ENCODE data around the gene MAGI1.

DNA sequence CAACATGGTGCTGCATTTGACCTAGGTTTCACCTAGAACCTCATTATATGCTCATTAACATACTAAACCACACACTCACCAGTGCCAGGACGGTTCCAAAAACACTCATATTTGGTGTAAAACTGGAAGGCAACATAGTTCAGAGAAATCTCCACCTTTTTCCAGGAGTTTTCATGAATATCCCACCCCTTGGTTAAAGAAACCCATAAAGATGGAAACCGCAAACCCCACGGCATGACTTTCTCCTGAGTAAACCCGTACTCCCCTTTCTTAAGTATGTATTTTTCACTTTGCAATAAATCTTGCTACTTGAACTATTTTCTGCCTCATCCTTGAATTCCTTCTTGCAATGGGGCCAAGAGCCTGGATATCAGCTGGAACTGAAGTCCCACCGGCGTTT lies 379.3 kb downstream of the MAGI1 start:
- TF ChIP-seq, protein P1, sequence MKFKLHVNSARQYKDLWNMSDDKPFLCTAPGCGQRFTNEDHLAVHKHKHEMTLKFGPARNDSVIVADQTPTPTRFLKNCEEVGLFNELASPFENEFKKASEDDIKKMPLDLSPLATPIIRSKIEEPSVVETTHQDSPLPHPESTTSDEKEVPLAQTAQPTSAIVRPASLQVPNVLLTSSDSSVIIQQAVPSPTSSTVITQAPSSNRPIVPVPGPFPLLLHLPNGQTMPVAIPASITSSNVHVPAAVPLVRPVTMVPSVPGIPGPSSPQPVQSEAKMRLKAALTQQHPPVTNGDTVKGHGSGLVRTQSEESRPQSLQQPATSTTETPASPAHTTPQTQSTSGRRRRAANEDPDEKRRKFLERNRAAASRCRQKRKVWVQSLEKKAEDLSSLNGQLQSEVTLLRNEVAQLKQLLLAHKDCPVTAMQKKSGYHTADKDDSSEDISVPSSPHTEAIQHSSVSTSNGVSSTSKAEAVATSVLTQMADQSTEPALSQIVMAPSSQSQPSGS (CRISPR knock-in tag; IDR thresholded peaks at IDR 0.05; ENCODE audit: borderline replicate concordance, low read depth), result no peak
- TF ChIP-seq, protein P2, sequence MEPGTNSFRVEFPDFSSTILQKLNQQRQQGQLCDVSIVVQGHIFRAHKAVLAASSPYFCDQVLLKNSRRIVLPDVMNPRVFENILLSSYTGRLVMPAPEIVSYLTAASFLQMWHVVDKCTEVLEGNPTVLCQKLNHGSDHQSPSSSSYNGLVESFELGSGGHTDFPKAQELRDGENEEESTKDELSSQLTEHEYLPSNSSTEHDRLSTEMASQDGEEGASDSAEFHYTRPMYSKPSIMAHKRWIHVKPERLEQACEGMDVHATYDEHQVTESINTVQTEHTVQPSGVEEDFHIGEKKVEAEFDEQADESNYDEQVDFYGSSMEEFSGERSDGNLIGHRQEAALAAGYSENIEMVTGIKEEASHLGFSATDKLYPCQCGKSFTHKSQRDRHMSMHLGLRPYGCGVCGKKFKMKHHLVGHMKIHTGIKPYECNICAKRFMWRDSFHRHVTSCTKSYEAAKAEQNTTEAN (CRISPR knock-in tag; IDR thresholded peaks at IDR 0.05), result no peak
- TF ChIP-seq NFE2L1 (CRISPR knock-in tag; IDR thresholded peaks at IDR 0.05), result no peak
- TF ChIP-seq FOXJ3 (CRISPR knock-in tag; IDR thresholded peaks at IDR 0.05; ENCODE audit: borderline replicate concordance), result no peak
- no peak for TF ChIP-seq NR2C2 (CRISPR knock-in tag; IDR thresholded peaks at IDR 0.05)

Data from WTC11 (cell line).